MCF 10A (cell line): ENCODE data around the gene DDRGK1. TPM values are rescaled to one million over a fixed set of nuclear protein-coding genes. Genes with fewer than 3 reads are reported as not detected.

Experiments used
- BruUV-seq: library from RNA; stranded (reverse); fragments of 400-500 nt; replicated peaks from 2 replicates; lab custom pipeline; 2021; lab: Mats Ljungman, UMichigan
- CTCF ChIA-PET: fragments of 300-600 bp; sonication (Branson Sonifier 250); formaldehyde crosslinking; extraction: SDS; loops from one replicate; lab custom pipeline; 2021; ENCODE audit warnings: antibody characterized with exemption, inconsistent platforms; lab: Yijun Ruan, JAX
- POLR2A ChIA-PET: fragments of 300-600, 350-650 bp; sonication (Branson Sonifier 250); formaldehyde crosslinking; extraction: SDS; loops from one replicate; lab custom pipeline; 2020; ENCODE audit warnings: antibody characterized with exemption, inconsistent platforms; lab: Yijun Ruan, JAX
- DNase-seq: peaks from one replicate; pipeline ENCODE4 v3.0.0-alpha.2; 2018; ENCODE audit not compliant: unreplicated experiment
- H3K27ac Mint-ChIP-seq: one replicate; pipeline ENCODE4 v1.8.0; 2022; ENCODE audit warnings: mild to moderate bottlenecking, low read depth, mixed read lengths; ENCODE audit not compliant: unreplicated experiment
- H3K27me3 Mint-ChIP-seq: one replicate; pipeline ENCODE4 v1.8.0; 2022; ENCODE audit warnings: mixed read lengths; ENCODE audit not compliant: insufficient read depth, unreplicated experiment
- H3K36me3 Mint-ChIP-seq: one replicate; pipeline ENCODE4 v1.8.0; 2022; ENCODE audit warnings: mild to moderate bottlenecking, moderate library complexity, mixed read lengths; ENCODE audit not compliant: insufficient read depth, unreplicated experiment
- H3K4me1 Mint-ChIP-seq: one replicate; pipeline ENCODE4 v1.8.0; 2022; ENCODE audit warnings: mixed read lengths; ENCODE audit not compliant: insufficient read depth, unreplicated experiment
- H3K4me3 Mint-ChIP-seq: one replicate; pipeline ENCODE4 v1.8.0; 2022; ENCODE audit warnings: mild to moderate bottlenecking, moderate library complexity, mixed read lengths; ENCODE audit not compliant: unreplicated experiment
- H3K9me3 Mint-ChIP-seq: one replicate; pipeline ENCODE4 v1.8.0; 2022; ENCODE audit warnings: mixed read lengths; ENCODE audit not compliant: unreplicated experiment
- CTCF ChIP-seq: fragments of 200-600 bp; IDR thresholded peaks from one replicate; pipeline ENCODE4 v1.8.0; 2022; ENCODE audit warnings: antibody characterized with exemption, mild to moderate bottlenecking; ENCODE audit not compliant: unreplicated experiment
- intact Hi-C: fragments of 100-400 bp; cut with micrococcal nuclease; formaldehyde crosslinking; loops from 2 replicates; pipeline ENCODE4 v1.14.1; 2022
- total RNA-seq: library from RNA; stranded (reverse); gene quantifications from 2 replicates; pipeline ENCODE4 v1.2.3, GENCODE V29; 2022

The DDRGK1 gene
- total RNA-seq, 1 experiment from 2014 or later, result 116 TPM

- Mint-ChIP-seq H3K36me3 (peaks cover 8% of the 10 kb centered on the region), H3K4me3 (no peak overlapping the region), H3K9me3 (no peaks in the 10 kb centered on the region), H3K27me3 (no peaks in the 10 kb centered on the region), H3K4me1 (no peaks in the 10 kb centered on the region), H3K27ac (no peak overlapping the region)
- DNase-seq, result no peak
- ChIA-PET CTCF (interaction anchor here (1.0 to 1.4 kb wide), 3 partner anchors 10 to 49 kb away, joined by 3 to 4 read pairs (median 4); no protein-coding TSS in a partner anchor), POLR2A (no interaction called here)
- TF ChIP-seq CTCF, result no peak
- intact Hi-C loops, result no loop called here
- BruUV-seq, result no TSS peak
Observed at GRCh38 chr20:3164043-3164762, 40.3 kb downstream of the DDRGK1 start.

GRCh38 chr20:3163099-3164042, 41.1 kb downstream of the DDRGK1 start:
- CTCF ChIA-PET, result interaction anchor here (1.0 to 1.4 kb wide), 2 partner anchors 9 to 48 kb away, joined by 4 read pairs; no protein-coding TSS in a partner anchor
- DNase-seq, result no peak
- intact Hi-C loops, result no loop called here
- Mint-ChIP-seq H3K4me3 (no peak overlapping the region), H3K4me1 (no peaks in the 10 kb centered on the region), H3K9me3 (no peaks in the 10 kb centered on the region), H3K36me3 (peaks cover 8% of the 10 kb centered on the region), H3K27ac (no peak overlapping the region), H3K27me3 (no peaks in the 10 kb centered on the region)
- BruUV-seq, result no TSS peak
- TF ChIP-seq CTCF, result no peak
- POLR2A ChIA-PET, result interaction anchor here (0.7 to 1.0 kb wide), 4 partner anchors 15 to 151 kb away, joined by 3 read pairs; no protein-coding TSS in a partner anchor

- no peak for DNase-seq
- H3K27me3 Mint-ChIP-seq, result no peaks in the 10 kb centered on the region
- H3K27ac Mint-ChIP-seq, result no peak overlapping the region
- H3K9me3 Mint-ChIP-seq, result no peaks in the 10 kb centered on the region
- peaks cover 5% of the 10 kb centered on the region for H3K4me1 Mint-ChIP-seq
- no peak for TF ChIP-seq CTCF
- peaks cover 8% of the 10 kb centered on the region for H3K36me3 Mint-ChIP-seq
- ChIA-PET POLR2A (interaction anchor here (0.7 to 4.3 kb wide), 6 partner anchors 9 to 153 kb away, joined by 3 to 44 read pairs (median 3); partner anchors contain the start of gene LZTS3), CTCF (interaction anchor here (1.3 kb wide), 1 partner anchor 11 kb away, joined by 3 read pairs; no protein-coding TSS in a partner anchor)
- H3K4me3 Mint-ChIP-seq, result no peak overlapping the region
- no TSS peak for BruUV-seq
- intact Hi-C loops, result no loop called here
Observed at GRCh38 chr20:3162080-3162611, 42.3 kb downstream of the DDRGK1 start.
